Measurements from ENCODE around the gene CFAP46. TPM values are rescaled to one million over a fixed set of nuclear protein-coding genes. Genes with fewer than 3 reads are reported as not detected.

The CFAP46 gene
- polyA plus RNA-seq, 3 donors = 0.07 TPM; not detected in 2

DNA sequence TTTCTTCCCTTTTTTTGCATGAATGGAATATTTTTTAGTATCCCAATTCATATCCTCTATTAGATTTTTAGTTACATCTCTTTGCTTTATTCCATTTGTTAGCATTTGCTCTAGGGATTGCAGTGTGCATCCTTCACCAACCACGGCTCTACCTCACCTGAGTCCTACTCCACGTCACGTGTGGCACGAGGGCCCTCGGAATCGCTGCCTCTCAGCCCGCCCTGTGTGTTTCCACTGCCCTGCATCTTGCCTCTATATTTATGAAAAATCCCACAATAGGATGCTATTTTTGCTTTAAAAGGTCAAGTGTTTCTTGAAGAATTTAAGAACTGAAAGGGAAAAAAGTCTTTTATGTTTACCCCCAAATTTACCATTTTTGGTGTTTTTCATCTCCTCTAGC, 41.0 kb downstream of the CFAP46 start:
- Histone ChIP-seq H2AFZ (ENCODE audit: insufficient read depth, low read depth, low read length, poor library complexity, severe bottlenecking) (no peak overlapping the region), H3K9ac (ENCODE audit: insufficient read depth, low read length, poor library complexity, severe bottlenecking) (no peak overlapping the region), H3K9me3 (replicated peaks in 1 of 2; ENCODE audit: control insufficient read depth in 1 of 2, insufficient read depth in 1 of 2, low read length in 2 of 2) (peaks cover 0 to 7% of the 10 kb centered on the region in 2 donors), H3K4me1 (ENCODE audit: control insufficient read depth in 1 of 2, insufficient read depth in 2 of 2, low read length in 2 of 2) (no peaks in the 10 kb centered on the region), H3K4me2 (replicated peaks; ENCODE audit: extremely low read depth, low read length, poor library complexity, severe bottlenecking) (no peak overlapping the region), H3K27me3 (ENCODE audit: control insufficient read depth in 2 of 2, insufficient read depth in 2 of 2, low read length in 2 of 2) (no peaks in the 10 kb centered on the region), H3K27ac (ENCODE audit: low read depth in 1 of 2, low read length in 2 of 2) (no peak overlapping the region), H4K20me1 (ENCODE audit: insufficient read depth, low read length) (no peaks in the 10 kb centered on the region), H3K4me3 (replicated peaks in 1 of 3; ENCODE audit: low read depth in 2 of 3, low read length in 3 of 3) (no peak overlapping the region), H3K36me3 (replicated peaks in 1 of 2; ENCODE audit: control insufficient read depth in 1 of 2, insufficient read depth in 2 of 2, low read length in 2 of 2) (no peaks in the 10 kb centered on the region), H3K79me2 (ENCODE audit: insufficient read depth, low read length) (no peaks in the 10 kb centered on the region)
- Mint-ChIP-seq H3K27ac (no peak overlapping the region), H3K4me3 (no peak overlapping the region), H3K9me3 (peaks cover 2 to 28% (median 11%) of the 10 kb centered on the region in 7 donors), H3K27me3 (ENCODE audit: low read depth in 3 of 3) (peaks cover 4 to 14% (median 6%) of the 10 kb centered on the region in 3 donors), H3K36me3 (no peaks in the 10 kb centered on the region), H3K4me1 (peaks cover 2% of the 10 kb centered on the region)
- no peak for DNase-seq
- intact Hi-C loops (cut with micrococcal nuclease) = no loop called here
- TF ChIP-seq, protein P1, sequence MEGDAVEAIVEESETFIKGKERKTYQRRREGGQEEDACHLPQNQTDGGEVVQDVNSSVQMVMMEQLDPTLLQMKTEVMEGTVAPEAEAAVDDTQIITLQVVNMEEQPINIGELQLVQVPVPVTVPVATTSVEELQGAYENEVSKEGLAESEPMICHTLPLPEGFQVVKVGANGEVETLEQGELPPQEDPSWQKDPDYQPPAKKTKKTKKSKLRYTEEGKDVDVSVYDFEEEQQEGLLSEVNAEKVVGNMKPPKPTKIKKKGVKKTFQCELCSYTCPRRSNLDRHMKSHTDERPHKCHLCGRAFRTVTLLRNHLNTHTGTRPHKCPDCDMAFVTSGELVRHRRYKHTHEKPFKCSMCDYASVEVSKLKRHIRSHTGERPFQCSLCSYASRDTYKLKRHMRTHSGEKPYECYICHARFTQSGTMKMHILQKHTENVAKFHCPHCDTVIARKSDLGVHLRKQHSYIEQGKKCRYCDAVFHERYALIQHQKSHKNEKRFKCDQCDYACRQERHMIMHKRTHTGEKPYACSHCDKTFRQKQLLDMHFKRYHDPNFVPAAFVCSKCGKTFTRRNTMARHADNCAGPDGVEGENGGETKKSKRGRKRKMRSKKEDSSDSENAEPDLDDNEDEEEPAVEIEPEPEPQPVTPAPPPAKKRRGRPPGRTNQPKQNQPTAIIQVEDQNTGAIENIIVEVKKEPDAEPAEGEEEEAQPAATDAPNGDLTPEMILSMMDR (IDR thresholded peaks at IDR 0.05) = no peak
- 94% methylated on average over 4 of the region's 7 CpGs for WGBS (ENCODE audit: insufficient coverage)

DNA sequence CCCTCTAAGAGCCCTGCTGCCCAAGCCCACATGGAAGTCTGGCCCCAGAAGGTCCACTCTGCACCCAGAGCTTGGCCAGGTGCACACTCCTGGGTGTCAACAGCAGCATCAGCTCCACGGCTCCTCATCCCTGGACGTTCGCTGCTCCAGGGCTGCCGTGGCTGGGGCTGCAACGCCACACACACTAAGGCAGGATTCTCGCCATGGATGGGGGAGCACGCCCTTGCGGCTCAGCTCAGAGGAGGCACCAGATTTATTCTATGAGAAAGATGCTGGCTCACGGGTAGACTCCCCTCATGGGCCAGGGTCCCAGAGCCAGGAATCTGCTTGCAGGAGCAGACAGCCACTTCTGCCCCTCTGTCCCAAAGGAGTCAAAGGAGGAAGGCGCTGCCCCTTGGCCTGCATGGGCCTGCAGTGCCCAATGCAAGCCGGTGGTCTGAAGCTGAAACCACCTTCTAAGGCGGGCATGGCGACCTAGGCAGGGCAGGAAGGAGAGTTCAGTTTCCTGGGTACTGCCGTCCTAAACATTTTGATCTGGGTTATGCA, 42.1 kb downstream of the CFAP46 start:
- Histone ChIP-seq H3K27me3 (ENCODE audit: control insufficient read depth in 2 of 2, insufficient read depth in 2 of 2, low read length in 2 of 2) (no peaks in the 10 kb centered on the region), H3K9ac (ENCODE audit: insufficient read depth, low read length, poor library complexity, severe bottlenecking) (no peak overlapping the region), H3K79me2 (ENCODE audit: insufficient read depth, low read length) (no peaks in the 10 kb centered on the region), H3K27ac (ENCODE audit: low read depth in 1 of 2, low read length in 2 of 2) (no peak overlapping the region), H3K9me3 (replicated peaks in 1 of 2; ENCODE audit: control insufficient read depth in 1 of 2, insufficient read depth in 1 of 2, low read length in 2 of 2) (no peaks in the 10 kb centered on the region), H2AFZ (ENCODE audit: insufficient read depth, low read depth, low read length, poor library complexity, severe bottlenecking) (no peak overlapping the region), H3K4me1 (ENCODE audit: control insufficient read depth in 1 of 2, insufficient read depth in 2 of 2, low read length in 2 of 2) (no peaks in the 10 kb centered on the region), H4K20me1 (ENCODE audit: insufficient read depth, low read length) (no peaks in the 10 kb centered on the region), H3K4me2 (replicated peaks; ENCODE audit: extremely low read depth, low read length, poor library complexity, severe bottlenecking) (no peak overlapping the region), H3K36me3 (replicated peaks in 1 of 2; ENCODE audit: control insufficient read depth in 1 of 2, insufficient read depth in 2 of 2, low read length in 2 of 2) (no peaks in the 10 kb centered on the region), H3K4me3 (replicated peaks in 1 of 3; ENCODE audit: low read depth in 2 of 3, low read length in 3 of 3) (no peak overlapping the region)
- Mint-ChIP-seq H3K27ac (no peak overlapping the region), H3K9me3 (peaks cover 2 to 20% (median 10%) of the 10 kb centered on the region in 7 donors), H3K4me3 (no peak overlapping the region), H3K4me1 (peaks cover 2% of the 10 kb centered on the region), H3K27me3 (ENCODE audit: low read depth in 3 of 3) (peaks cover 4 to 10% (median 6%) of the 10 kb centered on the region in 3 donors), H3K36me3 (no peaks in the 10 kb centered on the region)
- TF ChIP-seq, protein P1 (IDR thresholded peaks at IDR 0.05) = no peak
- intact Hi-C loops (cut with micrococcal nuclease) = no loop called here
- no peak for DNase-seq
- 98% methylated on average over 12 of the region's 14 CpGs for WGBS (ENCODE audit: insufficient coverage)

Data from CD14-positive monocyte (primary cell).